Hepatocyte (in vitro differentiated cells): ENCODE results near the gene BICD2. TPM values are rescaled to one million over a fixed set of nuclear protein-coding genes. Genes with fewer than 3 reads are reported as not detected.

Source experiments
- DNase-seq: peaks from one replicate; pipeline ENCODE4 v3.0.0-alpha.2; 2016; ENCODE audit warnings: low spot score
- H2AFZ ChIP-seq: fragments of 200-600 bp; sonication (generic); 2 replicates; pipeline ENCODE4 v1.6.0; 2016; ENCODE audit warnings: antibody characterized with exemption, mild to moderate bottlenecking
- H3K27ac ChIP-seq: fragments of 200-600 bp; sonication (generic); 2 replicates; pipeline ENCODE4 v1.5.1; 2016; ENCODE audit warnings: mild to moderate bottlenecking
- H3K27me3 ChIP-seq: fragments of 200-600 bp; sonication (generic); 2 replicates; pipeline ENCODE4 v1.6.1; 2016
- H3K36me3 ChIP-seq: fragments of 200-600 bp; sonication (generic); replicated peaks from 2 replicates; pipeline ENCODE4 v1.5.1; 2016; ENCODE audit warnings: low read depth; ENCODE audit not compliant: insufficient read depth
- H3K4me1 ChIP-seq: fragments of 200-600 bp; sonication (generic); 2 replicates; pipeline ENCODE4 v1.5.1; 2016; ENCODE audit warnings: mild to moderate bottlenecking, moderate library complexity; ENCODE audit not compliant: insufficient read depth
- H3K4me2 ChIP-seq: fragments of 200-600 bp; sonication (generic); 2 replicates; pipeline ENCODE4 v1.6.0; 2016
- H3K4me3 ChIP-seq: fragments of 200-600 bp; sonication (generic); 2 replicates; pipeline ENCODE4 v1.5.1; 2016; ENCODE audit warnings: mild to moderate bottlenecking
- H3K79me2 ChIP-seq: fragments of 200-600 bp; sonication (generic); 2 replicates; pipeline ENCODE4 v1.6.0; 2017; ENCODE audit warnings: mild to moderate bottlenecking
- H3K9me2 ChIP-seq: fragments of 200-600 bp; sonication (generic); replicated peaks from 2 replicates; pipeline ENCODE4 v1.6.0; 2017; ENCODE audit warnings: mild to moderate bottlenecking; ENCODE audit not compliant: insufficient read depth
- H3K9me3 ChIP-seq: fragments of 200-600 bp; sonication (generic); 2 replicates; pipeline ENCODE4 v1.5.1; 2016; ENCODE audit warnings: low read depth, mild to moderate bottlenecking
- H4K20me1 ChIP-seq: fragments of 200-600 bp; sonication (generic); 2 replicates; pipeline ENCODE4 v1.6.0; 2016; ENCODE audit warnings: mild to moderate bottlenecking; ENCODE audit not compliant: insufficient read depth, poor library complexity, severe bottlenecking
- CTCF ChIP-seq: fragments of 200-600 bp; sonication (generic); IDR thresholded peaks from 2 replicates; pipeline ENCODE4 v1.5.1; 2016; ENCODE audit warnings: antibody characterized with exemption, mild to moderate bottlenecking; ENCODE audit not compliant: poor library complexity
- EZH2 ChIP-seq: fragments of 200-600 bp; sonication (generic); IDR thresholded peaks from 2 replicates; pipeline ENCODE4 v1.6.1; 2016; ENCODE audit warnings: antibody characterized with exemption, mild to moderate bottlenecking, borderline replicate concordance
- EZH2phosphoT487 ChIP-seq: fragments of 200-600 bp; sonication (generic); IDR thresholded peaks from one replicate; pipeline ENCODE4 v1.6.1; 2018; ENCODE audit warnings: antibody characterized with exemption, mild to moderate bottlenecking, low read depth, moderate library complexity; ENCODE audit not compliant: unreplicated experiment, severe bottlenecking
- WGBS: methylation state at CpG from one replicate; pipeline ENCODE4 v1.1.6; 2016; ENCODE audit warnings: low lambda C conversion rate; ENCODE audit errors: missing lambda C conversion rate; 5-methylcytosine and 5-hydroxymethylcytosine counted together
- polyA plus RNA-seq: library from polyadenylated mRNA; unstranded; fragments of >200 nt; fragmentation: Nextera tagmentation; extraction: Ambion mirVana; gene quantifications from 2 replicates; pipeline ENCODE4 v1.2.1, GENCODE V29; 2016
- total RNA-seq: library from RNA; depleted of rRNA; stranded (reverse); fragments of >200 nt; gene quantifications from 2 replicates; pipeline ENCODE4 v1.2.3, GENCODE V29; 2014

The BICD2 gene
- total and polyA plus RNA-seq, 2 experiments from 2014 or later: 13.2 to 25.7 TPM

- no peaks in the 10 kb centered on the region for H3K79me2 ChIP-seq
- no peaks in the 10 kb centered on the region for H3K9me2 ChIP-seq
- DNase-seq: no peak
- no peak overlapping the region for H3K4me3 ChIP-seq
- H3K4me2 ChIP-seq: no peak overlapping the region
- no peak overlapping the region for H2AFZ ChIP-seq
- H3K4me1 ChIP-seq: no peaks in the 10 kb centered on the region
- H3K27me3 ChIP-seq: peaks cover 22% of the 10 kb centered on the region
- H3K36me3 ChIP-seq: no peaks in the 10 kb centered on the region
- TF ChIP-seq EZH2phosphoT487: no peak
- no peak for TF ChIP-seq EZH2
- no peak for TF ChIP-seq CTCF
- H4K20me1 ChIP-seq: no peaks in the 10 kb centered on the region
- H3K9me3 ChIP-seq: no peaks in the 10 kb centered on the region
- 89% methylated on average over 7 of the region's 7 CpGs for WGBS
- no peak overlapping the region for H3K27ac ChIP-seq
Measured at GRCh38 chr9:92794426-92794825, 29.8 kb upstream of the BICD2 start.

- TF ChIP-seq EZH2phosphoT487 (no peak), EZH2 (no peak), CTCF (peak; percentile 89)
- no peak overlapping the region for H2AFZ ChIP-seq
- no peaks in the 10 kb centered on the region for H3K9me3 ChIP-seq
- H3K79me2 ChIP-seq: no peaks in the 10 kb centered on the region
- no peak overlapping the region for H3K4me2 ChIP-seq
- no peak overlapping the region for H3K4me3 ChIP-seq
- H3K9me2 ChIP-seq: no peaks in the 10 kb centered on the region
- DNase-seq: peak; percentile 85
- no peaks in the 10 kb centered on the region for H3K4me1 ChIP-seq
- no peaks in the 10 kb centered on the region for H3K36me3 ChIP-seq
- WGBS: 54% methylated on average over 13 of the region's 13 CpGs
- peaks cover under 1% of the 10 kb centered on the region for H3K27me3 ChIP-seq
- no peak overlapping the region for H3K27ac ChIP-seq
- H4K20me1 ChIP-seq: no peaks in the 10 kb centered on the region
Measured at GRCh38 chr9:92790542-92791527, 26.2 kb upstream of the BICD2 start.

- no peaks in the 10 kb centered on the region for H3K27me3 ChIP-seq
- H3K4me3 ChIP-seq: no peak overlapping the region
- H3K79me2 ChIP-seq: no peaks in the 10 kb centered on the region
- no peak overlapping the region for H2AFZ ChIP-seq
- no peaks in the 10 kb centered on the region for H3K9me2 ChIP-seq
- 67% methylated on average over 1 of the region's 1 CpG for WGBS
- no peak for DNase-seq
- H3K4me2 ChIP-seq: no peak overlapping the region
- H3K9me3 ChIP-seq: no peaks in the 10 kb centered on the region
- H3K27ac ChIP-seq: no peak overlapping the region
- no peak for TF ChIP-seq CTCF
- TF ChIP-seq EZH2: no peak
- no peak for TF ChIP-seq EZH2phosphoT487
- H3K4me1 ChIP-seq: no peaks in the 10 kb centered on the region
- no peaks in the 10 kb centered on the region for H3K36me3 ChIP-seq
- H4K20me1 ChIP-seq: no peaks in the 10 kb centered on the region
Measured at GRCh38 chr9:92786298-92786697, 21.7 kb upstream of the BICD2 start.
